ENCODE data around the gene DDX1. TPM values are rescaled to one million over a fixed set of nuclear protein-coding genes. Genes with fewer than 3 reads are reported as not detected.

The DDX1 gene
- total and polyA plus RNA-seq, 9 of the 15 experiments (the other 6 are each of a cell fraction or from before 2014, with no cell fraction given), result 116 to 277 (median 232) TPM

DNA sequence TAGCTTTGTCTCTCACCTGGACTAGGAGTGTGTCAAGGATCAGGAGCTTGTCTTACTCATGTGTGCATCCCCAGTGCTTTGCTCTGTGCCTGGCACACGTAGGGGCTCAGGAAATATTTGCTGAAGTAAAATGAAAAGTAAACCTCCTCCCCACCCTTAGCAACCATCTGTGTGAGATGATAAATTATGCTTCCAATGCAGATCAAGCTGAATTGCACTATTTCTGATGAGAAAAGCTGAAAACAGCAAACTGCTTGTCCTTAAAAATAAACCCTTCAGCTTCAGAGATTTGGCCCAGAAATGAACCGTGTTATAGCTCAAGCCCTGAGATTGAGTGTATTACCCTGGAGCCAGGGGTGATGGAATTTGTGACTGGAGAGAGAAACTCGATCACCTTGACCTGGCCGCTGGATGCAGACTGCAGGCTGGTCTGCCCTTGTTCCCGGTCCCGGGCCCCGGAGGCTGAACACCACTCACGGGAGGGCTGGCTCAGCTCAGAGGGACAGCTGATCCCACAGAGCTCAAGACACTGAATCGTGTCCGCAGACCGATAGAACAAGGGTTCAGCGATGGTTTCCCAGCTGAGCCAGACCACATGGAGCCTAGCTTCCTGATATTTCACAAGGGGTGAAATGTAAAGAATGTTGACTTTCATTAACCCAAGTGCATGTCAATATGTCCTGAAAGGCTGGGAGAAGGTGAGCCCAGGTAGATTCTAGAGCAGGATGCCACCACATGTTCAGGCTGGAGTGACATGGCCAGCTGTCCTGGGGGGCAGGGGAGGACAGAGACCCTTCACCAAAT lies 50.5 kb downstream of the DDX1 start:
- no peak overlapping the region for H3K4me2 ChIP-seq (ENCODE audit: insufficient read depth, low read length)
- no peak overlapping the region for H2AFZ ChIP-seq (ENCODE audit: low read depth, low read length)
- H3K79me2 ChIP-seq (ENCODE audit: control insufficient read depth, insufficient read depth, low read length), result no peaks in the 10 kb centered on the region
- peaks cover 4 to 7% of the 10 kb centered on the region in 2 experiments; a peak in 2 of 5 replicates for H3K27me3 ChIP-seq (ENCODE audit: control insufficient read depth in 2 of 2, insufficient read depth in 2 of 2, low read length in 2 of 2)
- ATAC-seq, result no peak
- no peaks in the 10 kb centered on the region for H3K9me3 ChIP-seq (replicated peaks; ENCODE audit: control insufficient read depth, insufficient read depth, low read depth, low read length)
- peaks cover 22% of the 10 kb centered on the region; the same call in 2 of the 3 replicates for H3K36me3 ChIP-seq (ENCODE audit: control insufficient read depth, insufficient read depth, low read length)
- no peak for FAIRE-seq
- H3K9me1 ChIP-seq (ENCODE audit: control insufficient read depth, insufficient read depth, low read length), result no peaks in the 10 kb centered on the region
- intact Hi-C loops (cut with micrococcal nuclease) (loop anchor here (5.0 kb wide), 1 partner anchor 90 kb away; no protein-coding TSS in a partner anchor), in situ Hi-C loops (cut with MboI) (loop anchor here (10.0 kb wide), 1 partner anchor 853 kb away; no protein-coding TSS in a partner anchor)
- H3K9ac ChIP-seq (ENCODE audit: insufficient read depth in 1 of 2, low read depth in 2 of 2, low read length in 2 of 2), result no peak overlapping the region
- no peak for DNase-seq (ENCODE audit: extremely low read depth in 1 of 4, low spot score in 3 of 4)
- H3K4me3 ChIP-seq, result no peak overlapping the region
- no peaks in the 10 kb centered on the region; a peak in 1 of 5 replicates for H3K4me1 ChIP-seq (replicated peaks in 1 of 2; ENCODE audit: control insufficient read depth in 2 of 2, insufficient read depth in 2 of 2, low read length in 2 of 2)
- CTCF ChIA-PET (ENCODE audit: low intra/inter-chr PET ratio), result no interaction called here
- no peak overlapping the region for H3K27ac ChIP-seq (ENCODE audit: extremely low read depth, low read depth, low read length)
- POLR2A ChIA-PET, result interaction anchor here (0.8 to 1.3 kb wide), 5 partner anchors 12 to 532 kb away, joined by 3 to 4 read pairs (median 3); no protein-coding TSS in a partner anchor
- 78% methylated on average over 12 of the region's 12 CpGs for WGBS (ENCODE audit: insufficient coverage, low coverage, missing lambda C conversion rate)
- no peaks in the 10 kb centered on the region for H4K20me1 ChIP-seq (replicated peaks; ENCODE audit: control insufficient read depth, insufficient read depth, low read length)
- no TSS peak for BruUV-seq (replicated peaks)
- TF ChIP-seq RBM14 (IDR thresholded peaks at IDR 0.05; ENCODE audit: borderline replicate concordance, insufficient read depth, low read depth, low read length) (no peak), MAZ (CRISPR knock-in tag; conservative IDR thresholded peaks at IDR 0.05 in 1 of 2, IDR thresholded peaks at IDR 0.05 in 1 of 2) (no peak), EP300 (IDR thresholded peaks at IDR 0.05; ENCODE audit: low read length) (no peak), ZBTB8A (IDR thresholded peaks at IDR 0.05; ENCODE audit: partially characterized antibody) (no peak), PHF20 (IDR thresholded peaks at IDR 0.05; ENCODE audit: partially characterized antibody) (no peak)
- TF ChIP-seq, protein P1, sequence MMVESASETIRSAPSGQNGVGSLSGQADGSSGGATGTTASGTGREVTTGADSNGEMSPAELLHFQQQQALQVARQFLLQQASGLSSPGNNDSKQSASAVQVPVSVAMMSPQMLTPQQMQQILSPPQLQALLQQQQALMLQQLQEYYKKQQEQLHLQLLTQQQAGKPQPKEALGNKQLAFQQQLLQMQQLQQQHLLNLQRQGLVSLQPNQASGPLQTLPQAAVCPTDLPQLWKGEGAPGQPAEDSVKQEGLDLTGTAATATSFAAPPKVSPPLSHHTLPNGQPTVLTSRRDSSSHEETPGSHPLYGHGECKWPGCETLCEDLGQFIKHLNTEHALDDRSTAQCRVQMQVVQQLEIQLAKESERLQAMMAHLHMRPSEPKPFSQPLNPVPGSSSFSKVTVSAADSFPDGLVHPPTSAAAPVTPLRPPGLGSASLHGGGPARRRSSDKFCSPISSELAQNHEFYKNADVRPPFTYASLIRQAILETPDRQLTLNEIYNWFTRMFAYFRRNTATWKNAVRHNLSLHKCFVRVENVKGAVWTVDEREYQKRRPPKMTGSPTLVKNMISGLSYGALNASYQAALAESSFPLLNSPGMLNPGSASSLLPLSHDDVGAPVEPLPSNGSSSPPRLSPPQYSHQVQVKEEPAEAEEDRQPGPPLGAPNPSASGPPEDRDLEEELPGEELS (CRISPR knock-in tag; IDR thresholded peaks at IDR 0.05; ENCODE audit: borderline replicate concordance), result no peak
- TF ChIP-seq, protein P2, sequence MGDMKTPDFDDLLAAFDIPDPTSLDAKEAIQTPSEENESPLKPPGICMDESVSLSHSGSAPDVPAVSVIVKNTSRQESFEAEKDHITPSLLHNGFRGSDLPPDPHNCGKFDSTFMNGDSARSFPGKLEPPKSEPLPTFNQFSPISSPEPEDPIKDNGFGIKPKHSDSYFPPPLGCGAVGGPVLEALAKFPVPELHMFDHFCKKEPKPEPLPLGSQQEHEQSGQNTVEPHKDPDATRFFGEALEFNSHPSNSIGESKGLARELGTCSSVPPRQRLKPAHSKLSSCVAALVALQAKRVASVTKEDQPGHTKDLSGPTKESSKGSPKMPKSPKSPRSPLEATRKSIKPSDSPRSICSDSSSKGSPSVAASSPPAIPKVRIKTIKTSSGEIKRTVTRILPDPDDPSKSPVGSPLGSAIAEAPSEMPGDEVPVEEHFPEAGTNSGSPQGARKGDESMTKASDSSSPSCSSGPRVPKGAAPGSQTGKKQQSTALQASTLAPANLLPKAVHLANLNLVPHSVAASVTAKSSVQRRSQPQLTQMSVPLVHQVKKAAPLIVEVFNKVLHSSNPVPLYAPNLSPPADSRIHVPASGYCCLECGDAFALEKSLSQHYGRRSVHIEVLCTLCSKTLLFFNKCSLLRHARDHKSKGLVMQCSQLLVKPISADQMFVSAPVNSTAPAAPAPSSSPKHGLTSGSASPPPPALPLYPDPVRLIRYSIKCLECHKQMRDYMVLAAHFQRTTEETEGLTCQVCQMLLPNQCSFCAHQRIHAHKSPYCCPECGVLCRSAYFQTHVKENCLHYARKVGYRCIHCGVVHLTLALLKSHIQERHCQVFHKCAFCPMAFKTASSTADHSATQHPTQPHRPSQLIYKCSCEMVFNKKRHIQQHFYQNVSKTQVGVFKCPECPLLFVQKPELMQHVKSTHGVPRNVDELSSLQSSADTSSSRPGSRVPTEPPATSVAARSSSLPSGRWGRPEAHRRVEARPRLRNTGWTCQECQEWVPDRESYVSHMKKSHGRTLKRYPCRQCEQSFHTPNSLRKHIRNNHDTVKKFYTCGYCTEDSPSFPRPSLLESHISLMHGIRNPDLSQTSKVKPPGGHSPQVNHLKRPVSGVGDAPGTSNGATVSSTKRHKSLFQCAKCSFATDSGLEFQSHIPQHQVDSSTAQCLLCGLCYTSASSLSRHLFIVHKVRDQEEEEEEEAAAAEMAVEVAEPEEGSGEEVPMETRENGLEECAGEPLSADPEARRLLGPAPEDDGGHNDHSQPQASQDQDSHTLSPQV (IDR thresholded peaks at IDR 0.05), result no peak
- TF ChIP-seq, protein P3, sequence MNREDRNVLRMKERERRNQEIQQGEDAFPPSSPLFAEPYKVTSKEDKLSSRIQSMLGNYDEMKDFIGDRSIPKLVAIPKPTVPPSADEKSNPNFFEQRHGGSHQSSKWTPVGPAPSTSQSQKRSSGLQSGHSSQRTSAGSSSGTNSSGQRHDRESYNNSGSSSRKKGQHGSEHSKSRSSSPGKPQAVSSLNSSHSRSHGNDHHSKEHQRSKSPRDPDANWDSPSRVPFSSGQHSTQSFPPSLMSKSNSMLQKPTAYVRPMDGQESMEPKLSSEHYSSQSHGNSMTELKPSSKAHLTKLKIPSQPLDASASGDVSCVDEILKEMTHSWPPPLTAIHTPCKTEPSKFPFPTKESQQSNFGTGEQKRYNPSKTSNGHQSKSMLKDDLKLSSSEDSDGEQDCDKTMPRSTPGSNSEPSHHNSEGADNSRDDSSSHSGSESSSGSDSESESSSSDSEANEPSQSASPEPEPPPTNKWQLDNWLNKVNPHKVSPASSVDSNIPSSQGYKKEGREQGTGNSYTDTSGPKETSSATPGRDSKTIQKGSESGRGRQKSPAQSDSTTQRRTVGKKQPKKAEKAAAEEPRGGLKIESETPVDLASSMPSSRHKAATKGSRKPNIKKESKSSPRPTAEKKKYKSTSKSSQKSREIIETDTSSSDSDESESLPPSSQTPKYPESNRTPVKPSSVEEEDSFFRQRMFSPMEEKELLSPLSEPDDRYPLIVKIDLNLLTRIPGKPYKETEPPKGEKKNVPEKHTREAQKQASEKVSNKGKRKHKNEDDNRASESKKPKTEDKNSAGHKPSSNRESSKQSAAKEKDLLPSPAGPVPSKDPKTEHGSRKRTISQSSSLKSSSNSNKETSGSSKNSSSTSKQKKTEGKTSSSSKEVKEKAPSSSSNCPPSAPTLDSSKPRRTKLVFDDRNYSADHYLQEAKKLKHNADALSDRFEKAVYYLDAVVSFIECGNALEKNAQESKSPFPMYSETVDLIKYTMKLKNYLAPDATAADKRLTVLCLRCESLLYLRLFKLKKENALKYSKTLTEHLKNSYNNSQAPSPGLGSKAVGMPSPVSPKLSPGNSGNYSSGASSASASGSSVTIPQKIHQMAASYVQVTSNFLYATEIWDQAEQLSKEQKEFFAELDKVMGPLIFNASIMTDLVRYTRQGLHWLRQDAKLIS (CRISPR knock-in tag; IDR thresholded peaks at IDR 0.05), result no peak

All from K562 (cell line).